GM21447 (cell line): ENCODE measurements around the gene CTNNA2.

ENCODE experiments used
- ATAC-seq: cut with Tn5 transposase; IDR thresholded peaks from one replicate; pipeline ENCODE4 v1.9.1; 2021; ENCODE audit not compliant: unreplicated experiment

CTNNA2 gene

DNA sequence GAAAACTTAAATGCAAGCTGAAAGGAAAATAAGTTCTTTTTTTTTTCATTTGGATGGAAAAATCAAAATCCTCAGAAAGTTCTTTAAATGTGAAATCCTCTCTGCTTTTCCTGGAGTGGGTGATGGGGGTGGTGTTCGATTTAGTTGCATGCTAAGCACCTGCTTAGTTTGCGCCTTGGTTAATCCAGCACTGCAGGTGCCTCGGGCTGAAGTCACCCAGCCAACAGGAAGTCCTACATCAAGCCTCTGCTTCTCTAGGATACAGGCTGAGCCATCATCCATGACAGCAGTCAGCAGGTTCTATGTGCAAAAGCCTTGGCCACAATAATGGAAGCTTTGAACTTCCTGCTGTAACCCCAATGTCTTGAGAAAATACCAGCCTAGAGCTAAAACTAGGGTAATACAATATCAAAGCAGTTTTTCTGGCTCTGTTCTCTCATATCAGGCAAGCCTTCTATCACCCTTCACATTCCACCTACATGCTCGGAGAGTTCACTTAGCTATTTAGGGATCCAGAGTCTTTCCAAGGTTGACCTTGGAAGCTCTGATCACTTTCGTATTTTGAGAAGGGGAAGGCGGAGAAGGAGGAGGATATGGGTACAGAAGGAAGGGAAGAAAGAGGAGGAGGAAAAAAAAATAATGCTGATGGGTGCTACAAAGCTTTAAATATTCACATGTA lies 907.8 kb downstream of the CTNNA2 start:
- no peak for ATAC-seq

DNA sequence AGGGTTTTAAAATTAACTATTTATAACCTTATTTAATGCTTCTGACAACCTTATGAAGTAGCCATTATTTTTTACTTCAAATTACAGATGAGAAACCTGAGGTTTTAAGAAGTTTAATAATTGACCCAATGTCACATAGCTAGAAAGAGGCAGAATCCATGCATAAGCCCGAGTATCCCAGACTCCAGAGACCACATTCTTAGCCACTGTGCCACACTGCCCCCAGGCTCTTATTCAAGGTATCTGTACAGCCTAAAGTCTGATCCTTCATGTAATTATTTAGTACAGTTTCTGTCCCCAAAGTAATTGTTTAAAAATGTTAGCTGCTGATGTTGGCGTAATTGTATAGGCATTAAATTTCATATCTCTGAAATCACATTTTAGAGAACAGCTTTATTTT lies 916.4 kb downstream of the CTNNA2 start:
- no peak for ATAC-seq

DNA sequence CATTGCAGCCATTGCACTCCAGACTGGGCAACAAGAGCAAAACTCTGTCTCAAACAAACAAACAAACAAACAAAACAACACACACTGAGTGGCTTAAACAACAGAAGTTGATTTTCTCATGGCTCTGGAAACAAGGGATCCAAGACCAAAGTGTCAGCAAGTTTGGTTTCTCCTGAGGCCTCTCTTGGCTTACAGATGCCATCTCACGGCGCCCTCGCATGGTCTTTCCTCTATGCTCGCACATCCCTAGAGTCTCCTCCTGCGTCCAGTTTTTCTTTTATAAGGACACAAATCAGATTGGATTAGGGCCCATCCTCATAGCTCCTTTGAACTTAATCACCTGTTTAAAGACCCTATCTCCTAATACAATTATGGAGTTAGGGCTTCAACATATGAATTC lies 925.1 kb downstream of the CTNNA2 start:
- ATAC-seq, result no peak

DNA sequence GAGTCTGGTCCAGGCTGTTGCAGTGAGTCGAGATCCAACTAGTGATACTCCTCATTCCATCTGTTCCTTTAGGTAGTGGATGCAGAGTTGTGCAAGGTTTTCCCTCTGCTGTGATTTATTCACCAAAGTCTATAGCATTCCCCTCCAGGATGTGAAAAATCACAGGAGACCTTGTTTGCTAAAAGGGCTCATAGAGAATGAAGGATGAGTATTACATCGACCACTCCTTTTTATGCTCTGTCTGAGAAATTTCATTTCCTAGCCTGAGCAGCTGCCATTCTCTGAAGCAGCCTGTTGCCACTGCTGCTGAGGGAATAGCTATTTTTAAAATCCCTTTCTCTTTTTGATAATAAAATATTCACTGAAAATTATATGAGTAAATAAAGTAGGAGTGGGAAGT lies 925.8 kb downstream of the CTNNA2 start:
- ATAC-seq, result no peak

DNA sequence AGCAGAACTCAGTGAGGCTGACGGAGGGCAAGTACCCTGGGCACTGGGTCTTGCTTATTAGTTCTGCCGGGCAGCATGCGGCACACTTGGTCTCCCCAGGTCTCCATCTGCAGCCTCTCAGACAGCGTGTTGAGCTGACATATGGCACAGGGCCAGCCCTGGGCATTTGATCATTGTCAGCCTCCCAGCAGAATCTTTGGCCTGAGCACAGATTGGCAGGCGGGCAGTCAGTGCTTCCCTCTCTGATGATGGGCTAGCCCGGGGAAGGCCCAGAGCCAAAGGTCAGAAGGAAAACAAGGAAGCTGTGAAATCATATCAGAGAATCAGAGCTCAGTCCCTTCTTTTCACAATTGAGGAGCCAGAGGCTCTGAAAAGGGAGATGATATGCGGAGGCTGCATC lies 941.8 kb downstream of the CTNNA2 start:
- ATAC-seq, result no peak

DNA sequence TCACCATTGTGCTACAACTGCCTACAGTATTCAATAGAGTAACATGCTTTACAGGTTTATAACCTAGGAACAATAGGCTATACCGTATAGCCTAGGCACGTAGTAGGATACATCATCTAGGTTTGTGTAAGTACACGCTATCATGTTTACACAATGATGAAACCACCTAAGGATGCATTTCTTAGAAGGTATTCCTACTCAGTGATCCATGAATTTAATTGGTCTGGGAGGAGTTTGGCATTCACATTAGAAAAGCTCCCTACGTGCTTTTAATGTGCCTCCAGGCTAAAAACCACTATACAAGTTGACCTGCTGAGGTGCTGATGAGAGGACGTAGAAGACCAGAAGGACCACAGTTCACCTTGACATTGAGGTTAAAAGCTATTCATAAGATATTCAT lies 946.2 kb downstream of the CTNNA2 start:
- ATAC-seq, result no peak

DNA sequence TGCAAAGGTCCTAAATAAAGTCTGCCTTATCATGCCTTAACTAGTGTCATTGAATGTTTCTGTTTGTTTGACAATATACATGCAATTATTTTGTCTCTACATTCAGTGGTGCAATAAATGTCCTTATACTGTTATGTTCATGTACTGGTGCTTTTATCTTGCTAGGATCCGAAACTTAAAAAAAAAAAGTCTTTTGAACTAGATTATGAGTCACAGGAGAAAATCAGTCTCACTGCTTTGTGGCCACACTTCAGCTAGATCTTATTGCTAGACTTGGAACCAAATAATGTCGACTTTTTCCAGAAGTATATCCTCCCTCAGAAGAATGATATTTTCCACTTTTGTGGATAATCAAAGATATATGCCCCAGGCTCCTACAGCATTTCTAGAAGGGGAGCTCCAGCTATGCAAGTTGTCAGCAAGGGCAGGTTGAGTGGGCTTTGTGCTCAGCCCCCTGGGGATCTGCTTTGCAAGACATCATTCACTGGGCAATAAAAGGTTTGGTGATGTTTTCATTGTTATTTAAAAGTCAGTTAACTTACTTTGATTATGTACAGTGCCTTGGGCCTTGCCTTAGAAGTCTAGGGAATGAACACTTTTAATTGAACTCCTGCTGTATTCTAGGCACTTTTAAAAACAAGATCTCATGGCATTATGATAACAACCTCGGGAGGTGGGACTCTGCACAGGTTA lies 948.8 kb downstream of the CTNNA2 start:
- ATAC-seq, result no peak

DNA sequence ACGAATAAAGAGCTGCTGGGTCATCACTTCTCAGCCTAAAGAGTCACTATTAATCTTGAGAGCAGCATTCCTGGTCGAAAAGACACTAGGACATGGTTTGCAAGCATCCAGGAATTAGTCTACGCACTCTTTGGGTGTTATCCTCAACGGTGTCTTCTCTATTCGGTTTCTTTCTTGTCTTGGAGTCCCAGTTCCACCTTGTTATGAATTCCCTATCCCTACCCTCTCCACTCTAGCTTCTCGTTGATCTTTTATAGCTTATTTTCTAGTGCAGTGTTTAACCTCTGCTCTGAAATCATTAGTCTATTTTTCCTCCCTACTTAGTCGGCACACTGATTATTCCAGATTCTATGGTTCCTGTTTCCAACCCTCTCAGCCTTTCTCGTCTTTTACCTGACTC lies 949.8 kb downstream of the CTNNA2 start:
- no peak for ATAC-seq

DNA sequence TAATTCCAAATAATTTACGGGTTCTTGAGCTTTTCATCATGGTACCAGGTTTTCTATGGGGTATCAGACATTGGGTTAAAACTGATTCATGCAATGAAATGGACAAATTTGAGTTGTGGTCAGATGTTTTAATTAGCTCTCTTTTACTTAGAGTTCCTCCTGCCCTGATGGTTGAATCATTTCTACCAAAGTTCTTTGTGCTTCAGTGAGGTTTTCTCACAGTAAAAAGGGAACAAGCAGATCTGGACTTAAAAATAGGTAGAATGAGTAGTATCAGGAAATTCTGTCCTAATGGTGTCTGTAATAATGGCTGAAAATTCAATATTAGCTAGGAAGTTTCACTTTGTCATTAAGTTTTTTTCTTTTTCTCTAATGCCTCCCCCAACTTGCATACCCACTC lies 951.4 kb downstream of the CTNNA2 start:
- ATAC-seq, result no peak

DNA sequence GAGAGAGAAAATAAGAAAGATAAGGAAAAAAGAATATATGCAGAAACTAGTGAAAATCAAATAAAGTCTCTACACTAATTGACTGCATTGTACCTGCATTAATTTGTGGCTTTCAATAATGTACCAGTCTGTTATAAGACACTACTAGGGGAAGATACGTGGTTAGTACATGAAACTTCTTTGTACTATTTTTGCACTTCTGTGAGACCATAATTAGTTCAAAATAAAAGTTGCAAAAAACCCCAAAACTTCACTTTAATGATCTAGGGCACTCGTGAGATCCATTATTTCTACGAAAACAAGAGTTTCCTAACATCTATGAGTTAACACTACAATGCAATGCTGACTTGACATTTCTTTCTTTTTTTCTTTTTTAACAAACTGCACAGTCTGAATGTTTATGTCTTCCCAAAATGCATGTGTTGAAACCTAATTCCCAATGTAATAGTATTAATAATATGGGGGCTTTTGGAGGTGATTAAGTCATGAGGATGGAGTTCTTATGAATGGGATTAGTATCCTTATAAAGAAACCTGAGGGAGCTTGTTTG lies 954.5 kb downstream of the CTNNA2 start:
- ATAC-seq, result no peak

DNA sequence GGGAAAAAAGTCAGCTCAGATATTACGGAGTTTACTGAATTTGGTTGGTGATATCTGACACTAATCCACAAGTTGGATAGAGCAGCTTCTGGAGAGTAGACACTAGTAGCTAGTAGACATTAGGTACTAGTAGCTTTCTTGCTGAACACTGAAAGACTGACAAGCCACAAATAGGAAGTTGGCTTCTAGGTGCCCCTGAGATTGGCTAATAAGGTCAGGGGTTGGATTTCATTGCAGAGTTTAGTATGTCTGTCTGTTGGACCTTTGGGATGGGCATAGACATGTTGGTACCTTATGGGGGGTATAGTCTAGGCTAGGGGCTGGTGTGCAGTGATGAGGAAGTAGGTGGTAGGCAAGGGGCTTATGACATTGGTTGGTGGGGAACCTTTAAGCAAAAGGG lies 956.6 kb downstream of the CTNNA2 start:
- ATAC-seq, result no peak

DNA sequence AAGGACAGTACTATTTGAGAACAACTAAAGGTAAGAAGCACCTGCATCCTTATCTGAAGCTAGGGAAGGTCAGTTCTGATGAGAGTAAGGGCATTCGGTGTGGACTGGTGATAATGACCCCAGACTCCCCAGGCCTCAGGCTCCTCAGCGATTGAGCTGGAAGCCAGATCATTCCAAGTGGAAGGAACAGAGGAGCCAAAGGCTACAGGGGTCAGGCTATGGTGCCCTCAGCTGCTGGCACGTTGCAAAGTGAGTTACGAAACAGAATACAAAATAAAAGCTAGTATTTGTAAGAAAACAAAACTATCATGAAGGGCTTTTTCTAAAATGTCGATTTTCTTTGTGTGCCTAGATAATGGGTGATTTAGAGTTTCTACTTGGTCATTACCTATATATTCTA lies 960.2 kb downstream of the CTNNA2 start:
- ATAC-seq, result no peak

DNA sequence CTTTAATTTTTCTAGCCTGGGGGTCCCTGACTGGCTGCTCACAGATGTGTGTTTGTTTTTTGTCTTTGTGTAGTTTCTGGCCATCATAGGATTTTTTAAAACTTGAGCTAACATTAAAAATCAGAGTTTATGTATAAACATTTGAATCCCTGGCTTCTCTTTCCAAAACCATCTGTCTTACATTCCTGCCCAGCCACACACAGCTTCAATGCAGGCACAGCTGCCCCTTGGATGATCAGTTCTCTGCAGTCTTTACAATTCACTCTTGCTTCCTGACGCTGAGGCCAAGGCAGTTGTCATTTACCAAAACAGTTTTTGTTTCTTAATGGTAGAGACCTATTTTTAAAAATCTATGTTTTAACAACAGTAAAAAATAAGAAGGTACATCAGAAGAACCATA lies 960.9 kb downstream of the CTNNA2 start:
- ATAC-seq, result no peak

DNA sequence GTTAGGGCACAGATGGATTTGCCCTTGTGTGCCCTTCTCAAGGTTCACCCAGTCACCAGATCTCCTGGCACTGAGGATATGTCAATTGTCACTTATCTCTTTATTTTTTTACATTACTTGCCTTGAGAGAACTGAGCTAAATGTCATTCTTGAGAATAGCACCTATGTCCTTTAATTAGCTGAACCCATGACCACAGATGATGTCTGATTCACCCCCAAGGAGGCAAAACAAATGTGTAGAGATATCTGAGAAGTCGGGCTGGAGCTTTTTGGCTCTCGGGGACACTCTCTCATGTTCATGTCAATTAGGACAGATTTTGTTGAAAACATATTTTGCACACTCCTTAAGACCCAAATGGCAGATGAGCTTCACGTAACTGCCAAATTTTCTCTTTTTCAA lies 963.1 kb downstream of the CTNNA2 start:
- no peak for ATAC-seq

DNA sequence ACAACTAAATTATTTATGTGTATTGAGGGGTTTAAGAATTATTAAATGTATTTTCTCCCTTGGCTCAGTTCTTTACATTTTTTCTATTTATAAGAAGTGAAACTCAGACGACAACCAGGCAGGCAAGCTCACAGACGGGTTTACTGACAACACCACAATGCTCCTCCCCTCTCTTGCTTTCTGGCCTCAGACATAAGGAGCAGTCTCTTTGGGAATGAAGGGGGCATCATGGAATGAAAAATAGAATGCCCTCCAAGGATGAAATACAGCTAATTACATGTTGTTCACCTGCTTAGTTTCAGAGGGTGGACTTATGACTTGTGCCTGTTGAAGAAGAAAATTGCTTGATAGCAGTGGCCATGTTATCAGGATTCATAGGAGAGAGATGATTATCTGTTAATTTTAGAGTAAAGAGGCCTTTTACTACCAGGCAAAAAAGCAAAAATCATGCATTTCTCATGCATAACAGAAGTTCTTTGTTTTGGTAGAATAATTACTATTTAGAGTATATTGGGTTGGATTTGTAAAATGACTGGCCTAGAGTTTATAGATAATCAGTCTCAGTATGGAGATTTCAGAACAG lies 963.8 kb downstream of the CTNNA2 start:
- ATAC-seq, result no peak

DNA sequence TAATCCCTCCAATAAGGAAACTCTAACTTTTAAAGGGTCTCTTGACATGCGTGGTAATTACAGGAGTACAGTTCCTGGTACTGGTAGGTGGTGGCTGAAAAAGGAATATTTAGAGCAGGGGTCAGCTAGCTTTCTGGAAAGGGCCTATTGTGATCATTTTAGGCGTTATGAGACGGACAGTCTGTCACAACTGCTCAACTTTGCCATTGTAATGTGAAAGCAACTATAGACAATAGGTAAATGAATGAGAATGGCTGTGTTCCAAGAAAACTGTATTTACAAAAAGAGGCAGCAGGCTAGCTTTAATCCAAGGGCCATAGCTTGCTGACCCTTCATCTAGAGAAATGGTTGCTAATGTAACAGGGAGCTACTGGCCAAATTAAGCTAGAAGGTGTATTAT lies 969.4 kb downstream of the CTNNA2 start:
- no peak for ATAC-seq

DNA sequence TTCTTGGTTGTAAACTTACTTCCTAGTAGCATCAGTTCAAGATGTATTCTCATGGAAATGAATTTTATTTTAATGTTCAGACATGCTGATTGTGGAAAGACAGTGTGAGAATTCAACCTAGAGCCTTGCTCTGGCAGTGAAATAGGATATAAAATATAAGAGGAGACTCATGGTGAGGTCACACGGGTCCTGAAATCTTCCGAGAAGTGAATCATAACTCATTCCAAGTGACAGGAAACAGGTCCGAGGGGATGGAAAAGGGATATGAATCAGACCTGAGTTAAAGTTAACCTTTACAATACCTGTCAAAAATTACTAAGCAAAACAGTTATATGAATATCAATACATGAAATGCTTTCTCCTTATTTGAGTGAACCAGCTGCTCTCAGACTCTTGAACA lies 976.9 kb downstream of the CTNNA2 start:
- ATAC-seq, result no peak

DNA sequence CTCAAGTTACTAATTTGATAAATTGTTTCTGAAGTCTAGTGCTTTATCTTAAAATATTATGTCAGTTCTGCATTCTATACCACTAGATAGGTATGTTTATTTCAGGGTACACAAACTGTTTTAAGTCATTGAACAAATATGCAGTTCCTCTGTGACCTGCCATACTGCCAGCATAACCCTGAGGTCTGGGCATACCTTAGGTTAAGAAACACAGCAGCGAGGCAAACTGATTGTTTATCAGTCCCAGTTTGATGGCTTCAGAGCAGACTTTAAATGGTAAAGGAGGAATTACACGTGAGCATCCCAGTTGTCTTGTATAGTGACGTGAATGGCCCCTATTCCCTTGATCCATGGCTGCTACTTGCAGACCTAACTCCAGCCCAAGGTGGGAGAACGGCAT lies 978.1 kb downstream of the CTNNA2 start:
- no peak for ATAC-seq

DNA sequence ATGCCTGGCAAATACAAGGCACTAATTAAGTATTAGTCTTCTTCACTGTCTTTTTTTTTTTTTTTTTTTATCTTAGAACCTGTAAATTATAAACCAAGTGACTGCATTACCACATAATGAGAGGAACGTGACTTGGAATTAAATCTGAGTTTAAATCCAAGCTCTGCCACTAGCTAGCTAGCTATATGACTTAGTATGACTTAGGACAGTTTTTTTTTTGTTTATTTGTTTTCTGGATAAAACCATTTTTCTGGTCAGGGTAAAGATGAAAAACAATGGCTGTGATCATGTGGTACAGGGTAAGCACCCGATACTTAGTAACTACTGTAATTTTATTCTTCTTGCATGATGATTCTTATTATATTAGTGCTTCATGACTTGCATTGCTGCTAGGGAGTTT lies 983.5 kb downstream of the CTNNA2 start:
- ATAC-seq, result no peak

DNA sequence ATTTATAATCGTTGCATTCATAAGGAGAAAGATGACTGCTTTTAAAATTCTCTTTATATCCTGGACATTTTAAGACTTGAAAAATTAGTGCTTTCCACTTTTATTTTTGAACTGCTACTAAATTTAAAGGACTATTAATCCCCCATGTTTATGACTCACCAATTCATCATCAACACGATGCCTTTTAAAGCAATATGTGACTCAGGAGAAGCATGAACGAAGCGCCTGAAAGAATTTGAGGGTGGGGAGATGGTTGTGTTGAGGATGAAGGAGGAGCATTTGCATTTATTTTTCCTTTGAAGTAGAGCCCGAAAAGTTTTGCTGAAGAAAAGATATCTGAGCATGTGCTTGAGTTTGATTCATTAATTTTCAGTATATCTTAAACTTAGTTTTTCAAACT lies 983.9 kb downstream of the CTNNA2 start:
- ATAC-seq, result no peak

DNA sequence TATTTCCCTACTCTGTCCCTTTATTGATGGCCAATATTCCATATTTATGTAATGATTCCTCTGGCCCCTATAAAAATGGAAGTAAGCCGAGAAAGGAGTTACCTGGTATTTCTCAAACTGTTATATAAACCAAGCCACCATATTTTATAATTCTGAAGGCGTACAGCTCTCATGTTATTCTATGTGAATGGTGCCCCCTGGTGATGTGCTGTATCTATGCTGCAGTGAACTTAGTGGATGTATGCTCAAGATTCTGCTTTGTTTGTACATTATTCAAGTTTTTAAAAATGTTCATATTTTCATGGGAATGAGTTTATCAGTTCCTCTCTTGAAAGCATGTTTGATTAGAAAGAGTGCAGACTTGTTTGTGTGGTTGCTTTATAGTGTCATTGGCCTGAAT lies 986.2 kb downstream of the CTNNA2 start:
- ATAC-seq, result no peak

DNA sequence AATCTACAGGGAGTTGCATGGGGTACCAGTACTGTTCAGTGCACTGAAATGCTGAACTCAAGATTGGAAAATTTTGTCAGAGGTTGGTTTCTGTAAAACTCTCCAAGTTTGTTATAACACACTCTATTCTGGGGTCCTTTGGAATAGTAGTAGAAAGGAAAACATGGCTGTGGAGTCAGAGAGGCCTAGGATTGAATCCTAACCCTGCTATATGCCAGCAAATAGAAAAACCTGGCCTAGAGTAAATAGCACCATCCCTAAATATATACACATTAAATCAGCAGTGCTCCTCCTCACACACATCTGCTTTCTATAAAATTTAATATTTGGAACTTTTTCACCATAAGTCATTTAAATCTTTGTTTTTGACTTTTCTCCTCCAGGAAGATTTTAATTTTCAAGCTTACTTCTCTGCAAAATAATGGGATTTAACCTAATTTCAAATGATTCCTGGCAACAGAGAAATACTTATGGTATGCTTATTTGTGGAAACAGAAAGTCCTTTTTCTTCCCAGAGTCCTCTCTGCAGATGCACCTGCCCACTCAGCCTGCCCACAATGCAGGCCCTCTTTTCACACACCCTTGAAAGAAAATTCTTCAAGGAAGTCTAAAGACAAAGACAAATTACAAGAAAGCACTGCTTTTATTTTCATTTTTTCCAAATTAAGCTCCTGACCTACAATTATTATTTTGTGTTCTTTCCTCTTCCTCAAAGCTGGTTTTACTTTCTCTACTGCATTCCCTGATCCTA lies 989.2 kb downstream of the CTNNA2 start:
- ATAC-seq, result no peak
